Stomach (tissue), 4 donors: ENCODE data around the gene CHCHD4.

Experiments
- CTCF ChIP-seq, 7 experiments: fragments of 450-650 bp in 4 of 7; fragments of 200-600 bp in 3 of 7; sonication (generic) in 3 of 7; IDR thresholded peaks; one replicate each; pipeline ENCODE4 v1.5.1; 2016 to 2019; ENCODE audit warnings: antibody characterized with exemption in 7 of 7, control low read depth in 2 of 7, mild to moderate bottlenecking in 1 of 7
- POLR2A ChIP-seq, 4 donors: fragments of 450-650 bp; IDR thresholded peaks; one replicate each; pipeline ENCODE4 v1.6.1; 2016; ENCODE audit warnings: antibody characterized with exemption in 4 of 4, control low read depth in 2 of 4, mild to moderate bottlenecking in 1 of 4, moderate library complexity in 1 of 4
- POLR2AphosphoS5 ChIP-seq, 3 donors: sonication (generic); formaldehyde crosslinking; IDR thresholded peaks; one replicate each; pipeline ENCODE4 v1.6.1; 2016; ENCODE audit warnings: antibody characterized with exemption in 3 of 3

- TF ChIP-seq POLR2A (IDR thresholded peaks at IDR 0.05): no peak
- no peak for TF ChIP-seq CTCF (IDR thresholded peaks at IDR 0.05)
- TF ChIP-seq POLR2AphosphoS5 (IDR thresholded peaks at IDR 0.05): no peak
These were observed 1.6 kb upstream of the CHCHD4 start for GRCh38 chr3:14126017-14126886.
